GM21367 (cell line): ENCODE results near the gene ACE.
A peak's percentile ranks its signal among the peaks of the same experiment; 100 is the strongest.
"Not testable (repeated sequence)": the region's sequence is repeated elsewhere in the genome, so short reads cannot be mapped to it uniquely, and the experiment has no call there.

Experiments
- ATAC-seq: cut with Tn5 transposase; IDR thresholded peaks from one replicate; pipeline ENCODE4 v1.9.1; 2021; ENCODE audit not compliant: unreplicated experiment

Gene ACE

DNA sequence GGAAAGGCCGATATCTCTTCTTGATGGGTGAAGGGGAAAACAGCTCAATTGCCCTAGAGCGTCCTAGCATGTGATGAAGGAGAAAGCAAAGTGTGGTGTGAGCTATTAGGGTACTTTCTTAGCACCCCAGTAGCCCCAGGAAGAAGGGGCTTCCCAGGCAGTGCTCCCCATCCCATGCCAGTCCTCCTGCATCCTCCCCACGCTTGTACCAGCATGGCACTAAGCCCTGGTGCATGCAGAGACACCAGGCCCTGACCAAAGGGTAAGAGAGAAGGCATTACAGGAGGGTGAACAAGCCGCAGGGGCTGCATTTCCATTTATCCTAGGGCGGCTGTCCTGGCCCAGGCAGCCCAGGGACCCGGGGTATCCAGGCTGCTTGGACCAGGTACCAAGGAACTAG lies 33.8 kb upstream of the ACE start:
- ATAC-seq = no peak

DNA sequence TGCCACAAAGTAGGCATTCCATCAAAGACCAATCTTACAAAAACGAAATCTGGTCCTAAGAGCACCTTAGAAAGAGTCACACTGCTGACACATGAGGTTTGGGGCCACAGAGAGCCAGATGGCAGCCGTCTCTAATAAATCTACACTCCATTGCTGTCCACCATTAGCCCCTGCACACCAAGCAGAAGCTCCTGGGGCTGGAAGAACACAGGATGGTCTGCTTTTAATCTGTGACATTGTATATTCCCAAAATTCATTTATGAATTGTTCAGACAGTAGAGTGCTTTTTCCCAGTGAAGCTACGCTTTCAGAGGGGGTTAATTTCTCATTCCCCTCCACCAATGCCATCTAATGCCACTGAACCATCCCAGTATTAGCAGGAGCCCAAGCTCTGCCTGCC lies 32.4 kb upstream of the ACE start:
- ATAC-seq = no peak

DNA sequence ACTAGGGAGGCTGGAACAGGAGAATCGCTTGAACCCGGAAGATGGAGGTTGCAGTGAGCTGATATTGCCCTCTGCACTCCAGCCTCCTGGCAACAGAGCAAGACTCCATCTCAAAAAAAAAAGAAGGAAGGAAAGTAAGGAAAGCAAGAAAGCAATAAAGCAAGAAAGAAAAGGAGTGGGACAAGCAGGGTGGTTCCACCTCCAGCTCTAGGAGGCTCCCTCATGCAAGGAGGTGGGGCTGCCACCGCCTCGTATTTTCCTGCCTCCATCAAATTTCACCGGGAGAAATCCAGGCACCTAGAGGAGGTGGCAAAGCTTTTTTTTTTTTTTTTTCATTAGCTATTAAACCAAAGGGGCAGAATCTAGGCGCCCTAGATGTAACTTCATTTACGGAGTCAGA lies 31.8 kb upstream of the ACE start:
- ATAC-seq = no peak

DNA sequence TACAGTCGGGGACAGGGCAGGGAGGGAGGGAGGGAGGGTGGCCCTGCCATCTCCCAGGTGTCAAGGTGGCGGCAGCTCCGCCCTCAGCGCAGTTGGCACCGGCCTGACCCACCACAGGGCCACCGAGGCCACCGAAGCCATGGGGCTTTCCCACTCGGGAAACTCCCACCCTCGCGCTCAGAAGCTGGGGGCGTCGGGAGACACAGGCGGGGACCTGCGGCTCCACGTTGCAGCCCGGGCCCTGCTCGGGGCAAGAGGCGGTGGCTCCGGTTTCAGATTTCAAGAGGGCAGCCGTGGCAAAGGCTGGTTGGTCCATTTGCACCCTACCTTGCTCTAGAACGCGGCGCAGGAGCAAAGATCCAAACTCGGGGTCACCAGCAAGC lies 31.3 kb upstream of the ACE start:
- ATAC-seq = no peak

DNA sequence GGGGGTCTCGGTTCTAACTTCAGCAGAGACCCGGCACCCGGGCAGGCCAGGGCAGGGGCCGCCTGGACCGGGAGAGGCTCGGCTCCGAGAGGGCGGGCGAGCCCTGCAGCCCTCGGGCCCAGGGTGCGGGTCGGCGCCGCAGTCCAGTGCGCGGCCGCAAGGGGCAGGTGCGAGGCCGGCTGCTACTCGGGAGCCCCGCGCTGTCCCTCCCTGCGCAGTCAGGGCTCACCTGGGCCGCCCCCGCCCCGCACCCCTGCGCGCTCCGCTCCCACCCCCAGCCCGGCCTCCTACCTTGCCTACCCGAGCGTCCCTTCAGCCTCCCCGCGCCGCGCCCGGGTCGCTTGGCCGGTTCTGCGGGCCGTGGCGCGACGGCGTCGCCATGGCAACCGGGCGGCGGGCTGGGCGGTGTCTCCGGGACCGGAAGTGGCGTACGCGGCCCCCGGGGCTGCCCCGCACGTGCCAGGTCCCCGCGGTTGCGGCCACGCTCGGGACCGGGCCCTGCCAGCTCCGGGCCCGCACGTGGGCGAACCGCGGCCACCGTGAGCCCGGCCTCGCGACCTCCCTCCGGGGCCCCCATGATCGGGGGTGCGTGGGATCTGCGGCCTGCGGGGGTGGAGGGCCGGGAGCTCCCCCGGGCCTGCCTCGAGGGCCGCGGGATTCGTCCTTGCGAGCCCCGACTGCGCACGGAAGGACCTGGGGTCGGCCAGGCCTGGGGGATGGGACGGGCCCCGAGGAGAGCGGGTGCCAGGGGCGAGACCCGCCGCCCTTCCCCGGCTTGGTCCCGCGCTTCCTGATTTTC lies 30.7 kb upstream of the ACE start, which contains the start of gene CYB561:
CYB561 (minus strand) TSS at position 353 of the 799 bp plus-strand sequence. CDS start 8,759 bp downstream, outside the sequence.
- ATAC-seq = peak; percentile 57

DNA sequence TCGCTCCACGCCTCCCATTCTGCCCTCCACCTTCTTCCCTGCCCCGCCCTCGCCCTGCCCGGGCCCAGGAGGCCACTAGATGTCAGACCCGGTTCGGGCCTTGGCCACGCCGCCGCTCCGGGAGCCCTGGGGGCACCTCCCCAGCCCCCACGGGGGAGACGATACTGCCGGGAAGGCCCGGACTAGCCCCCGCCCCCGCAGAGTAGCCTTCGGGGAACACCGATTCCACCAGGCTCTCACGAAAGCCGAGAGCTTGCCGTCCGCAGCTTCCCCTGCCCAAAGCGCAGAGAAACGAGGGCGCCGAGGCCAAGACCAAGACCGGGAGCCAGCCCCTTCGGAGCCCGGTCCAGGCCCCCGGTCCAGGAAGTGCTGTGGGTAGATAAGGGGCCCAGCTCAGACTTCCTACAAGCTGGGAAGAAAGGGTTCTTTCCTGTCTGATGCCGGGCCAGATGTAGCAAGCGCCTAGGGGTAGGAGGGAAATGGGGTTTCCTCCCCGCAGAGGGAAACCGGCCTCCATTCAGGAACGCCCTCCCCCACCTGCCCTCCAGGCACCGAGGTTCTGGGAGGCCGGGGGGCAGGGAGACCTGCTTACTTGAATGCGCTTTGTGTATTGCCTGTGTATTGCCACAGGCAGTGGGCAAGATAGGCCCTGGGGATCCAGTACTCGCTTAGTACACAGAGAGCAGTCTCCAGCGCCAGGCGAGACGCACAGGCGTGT lies 29.9 kb upstream of the ACE start:
- ATAC-seq = no peak

DNA sequence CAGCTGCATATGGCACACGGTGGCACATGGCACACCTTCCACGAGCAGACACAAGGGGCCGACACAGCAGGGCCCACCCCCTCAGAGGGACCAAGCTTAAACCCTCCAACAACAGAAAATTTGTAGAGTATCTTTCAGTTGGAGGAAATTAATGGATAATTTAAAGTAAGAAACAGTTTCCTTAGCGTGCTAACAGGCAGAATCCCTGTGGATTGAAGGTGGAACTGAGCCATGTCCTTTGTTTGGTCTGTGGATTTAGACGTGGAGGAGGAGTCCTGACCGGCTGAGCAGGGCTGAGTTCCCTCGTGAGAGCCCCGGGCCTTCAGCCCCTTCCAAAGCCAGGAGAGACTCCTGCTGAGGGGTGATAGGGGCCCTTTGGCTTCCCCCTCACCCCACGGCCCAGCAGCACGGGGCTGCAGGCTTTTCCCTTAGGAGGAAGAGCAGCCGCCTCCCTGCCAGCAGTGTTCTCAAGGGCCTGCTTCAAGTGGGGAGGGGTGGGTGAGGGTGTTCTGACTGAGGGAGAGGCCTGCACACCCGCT lies 29.3 kb upstream of the ACE start:
- ATAC-seq = no peak

DNA sequence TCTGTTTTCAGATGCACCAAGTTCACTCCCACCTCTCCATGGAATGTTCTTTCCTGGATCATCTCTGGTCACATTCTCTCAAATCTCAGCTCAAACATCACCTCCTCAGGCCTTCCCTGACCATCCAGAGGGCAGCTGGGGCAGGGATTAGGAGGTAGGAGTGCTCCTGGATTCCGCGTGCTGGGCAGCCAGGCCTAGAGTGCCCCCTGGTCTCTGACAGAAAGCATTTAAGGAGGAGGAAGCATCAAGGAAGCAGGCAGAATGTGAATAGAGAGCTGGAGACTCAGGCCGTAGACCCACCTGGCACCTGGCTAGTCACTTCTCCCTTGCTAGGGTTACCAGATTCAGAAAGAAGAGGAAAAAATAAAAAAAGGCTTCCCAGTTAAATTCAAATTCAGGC lies 28.2 kb upstream of the ACE start:
- no peak for ATAC-seq

DNA sequence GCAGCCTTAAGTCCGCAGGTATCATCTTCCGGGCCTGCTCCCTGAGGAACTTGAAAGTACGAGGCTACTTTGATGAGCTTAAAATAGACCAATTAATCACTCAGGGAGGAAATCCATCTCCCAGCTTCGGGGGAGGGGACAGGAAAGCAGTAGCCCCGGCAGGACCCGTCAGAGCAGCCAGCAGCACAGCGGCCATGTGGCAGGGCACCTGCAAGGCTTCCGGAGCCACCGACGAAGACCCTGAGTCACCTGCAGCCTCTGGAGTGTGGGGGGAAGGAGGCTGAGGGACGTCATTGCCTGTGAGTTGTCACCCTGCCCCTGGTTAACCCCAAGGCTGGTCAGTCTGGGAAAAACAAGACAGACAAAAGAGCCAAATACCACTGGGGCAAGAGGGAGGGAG lies 26.3 kb upstream of the ACE start:
- ATAC-seq = no peak

DNA sequence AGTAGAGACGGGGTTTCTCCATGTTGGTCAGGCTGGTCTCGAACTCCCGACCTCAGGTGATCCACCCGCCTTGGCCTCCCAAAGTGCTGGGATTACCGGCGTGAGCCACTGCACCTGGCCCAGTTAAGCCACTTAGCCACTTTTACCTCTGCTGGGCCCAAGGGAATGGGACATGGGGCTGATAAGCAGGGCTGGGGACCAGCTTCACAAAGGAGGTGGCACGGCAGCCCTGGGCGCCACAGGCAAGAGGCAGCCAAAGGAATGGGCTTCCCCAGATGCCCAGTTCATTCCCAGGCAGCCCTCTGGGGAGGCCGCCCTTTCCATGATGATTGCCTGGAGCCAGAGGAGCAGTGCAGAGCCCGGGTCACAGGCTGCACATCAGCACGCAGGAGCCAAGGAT lies 25.7 kb upstream of the ACE start:
- ATAC-seq = no peak

DNA sequence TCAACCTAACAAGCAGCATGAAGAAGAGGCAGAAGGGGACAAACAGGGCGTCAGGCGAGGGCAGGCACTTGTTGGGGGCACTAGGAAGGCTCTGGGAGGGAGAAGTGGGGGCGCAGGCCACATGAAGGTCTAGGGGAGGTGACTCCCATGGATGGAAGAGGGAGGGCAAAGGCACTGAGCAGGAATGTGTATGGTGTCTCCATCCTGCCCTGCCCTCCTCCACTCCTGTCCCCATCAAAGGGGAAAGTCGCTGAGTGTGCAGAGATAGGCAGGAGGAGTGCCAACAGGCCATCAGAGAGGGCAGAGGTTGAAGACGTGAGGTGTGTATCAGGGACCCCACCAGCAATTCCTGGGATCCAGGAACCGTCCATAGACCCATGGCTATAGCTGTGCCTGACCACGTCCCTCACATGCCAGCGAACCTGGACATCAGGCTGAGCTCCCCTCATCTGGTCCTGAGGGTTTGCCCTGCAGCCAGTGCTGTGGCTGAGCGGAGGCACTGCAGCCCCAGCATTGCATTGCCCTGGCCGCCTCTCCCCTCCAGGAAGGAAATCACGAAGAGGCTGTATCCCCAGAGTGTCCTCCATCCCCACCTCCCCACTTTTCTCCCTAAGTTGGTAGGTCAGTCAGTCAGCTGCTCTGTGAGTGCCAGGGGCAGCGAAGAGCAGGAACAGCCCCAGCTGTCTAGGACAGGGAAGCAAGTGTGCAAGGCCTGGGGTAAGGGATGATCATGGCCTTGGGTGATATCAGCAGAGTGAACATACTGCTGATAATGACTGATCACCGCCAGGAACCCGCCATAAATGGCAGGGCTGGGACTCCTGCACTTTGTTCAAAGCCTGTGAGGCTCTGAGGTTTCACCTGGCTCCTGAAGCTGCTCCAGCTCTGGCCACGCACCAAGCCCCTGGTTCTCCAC lies 24.6 kb upstream of the ACE start:
- ATAC-seq = no peak

DNA sequence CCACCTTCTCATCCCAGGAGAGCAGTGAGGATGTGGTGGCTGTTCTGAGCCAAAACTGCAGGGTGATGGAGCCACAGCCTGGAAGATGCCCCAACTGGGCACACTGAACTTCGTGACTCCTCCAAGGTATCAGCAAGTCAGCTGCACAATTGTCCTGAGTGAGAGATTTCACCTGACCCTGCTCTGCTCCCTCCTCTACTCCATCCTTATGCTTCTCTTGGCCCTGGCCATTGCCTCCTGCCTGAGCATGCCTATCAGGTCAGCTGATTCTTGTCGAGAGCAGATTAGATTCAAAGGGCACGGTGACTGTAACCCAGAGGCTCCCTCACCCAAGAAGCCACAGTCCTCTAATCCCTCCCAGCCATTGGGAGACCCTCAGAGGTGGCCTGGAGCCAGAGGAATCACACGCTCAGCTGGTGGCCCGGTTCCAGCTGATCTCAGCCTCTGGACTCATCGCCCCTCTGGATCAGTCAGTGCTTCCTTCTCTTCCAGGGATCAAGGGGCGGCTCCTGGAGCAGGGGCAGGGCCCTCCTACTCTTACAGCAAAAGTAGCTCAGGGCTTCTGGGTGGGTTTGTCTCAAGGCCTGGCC lies 23.8 kb upstream of the ACE start:
- ATAC-seq = no peak

DNA sequence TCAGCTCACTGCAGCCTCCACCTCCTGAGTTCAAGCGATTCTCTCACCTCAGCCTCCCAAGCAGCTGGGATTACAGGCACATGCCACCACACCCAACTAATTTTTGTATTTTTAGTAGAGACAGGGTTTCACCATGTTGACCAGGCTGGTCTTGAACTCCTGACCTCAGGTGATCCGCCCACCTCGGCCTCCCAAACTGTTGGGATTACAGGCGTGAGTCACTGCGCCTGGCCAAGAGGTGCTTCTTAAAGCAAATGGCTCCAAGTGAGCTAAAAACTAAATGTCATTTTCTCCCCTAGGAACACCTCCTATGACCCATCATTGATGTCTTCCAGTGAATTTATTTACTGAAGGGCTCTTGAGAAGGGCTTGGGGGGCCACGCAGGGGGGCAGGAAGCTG lies 22.5 kb upstream of the ACE start:
- ATAC-seq = not testable (repeated sequence)

DNA sequence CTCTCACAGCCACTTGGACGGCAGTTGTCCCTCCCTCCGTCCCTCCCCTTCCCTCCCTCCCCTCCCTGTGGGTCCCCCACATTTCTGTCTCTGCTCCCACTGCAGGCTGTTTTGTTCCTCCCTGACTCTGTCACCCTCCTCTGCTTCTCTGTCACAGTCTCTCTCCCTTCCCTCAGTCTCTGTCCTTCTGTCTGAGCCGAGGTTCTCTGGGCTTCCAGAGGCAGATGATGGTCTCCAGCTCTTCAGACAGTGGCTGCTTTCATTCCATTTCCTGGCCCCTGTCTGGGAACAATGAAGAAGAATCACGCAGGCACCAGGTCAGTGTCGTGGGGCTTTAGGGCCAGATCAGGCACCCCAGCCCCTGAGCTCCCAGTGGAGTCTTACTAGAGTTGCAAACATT lies 21.9 kb upstream of the ACE start:
- no peak for ATAC-seq

DNA sequence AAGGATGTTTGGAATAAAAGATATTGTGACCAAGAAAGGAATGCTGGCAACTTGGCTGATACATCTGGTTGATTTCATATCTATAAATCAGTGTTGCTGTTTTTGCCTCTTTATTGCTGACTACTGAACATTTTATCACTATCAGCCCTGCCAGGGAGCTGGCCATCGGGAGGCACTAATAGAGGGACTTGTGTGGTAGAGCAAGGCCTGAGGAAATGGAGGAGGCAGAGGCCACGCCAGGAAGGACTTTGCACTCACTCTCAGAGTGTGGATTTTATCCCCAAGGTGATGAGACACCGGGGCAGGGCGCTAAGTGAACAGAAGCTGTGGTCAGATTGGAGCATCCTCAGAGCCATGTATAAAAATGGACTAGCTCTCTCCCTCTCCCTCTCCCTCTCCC lies 21.4 kb upstream of the ACE start:
- ATAC-seq = no peak

DNA sequence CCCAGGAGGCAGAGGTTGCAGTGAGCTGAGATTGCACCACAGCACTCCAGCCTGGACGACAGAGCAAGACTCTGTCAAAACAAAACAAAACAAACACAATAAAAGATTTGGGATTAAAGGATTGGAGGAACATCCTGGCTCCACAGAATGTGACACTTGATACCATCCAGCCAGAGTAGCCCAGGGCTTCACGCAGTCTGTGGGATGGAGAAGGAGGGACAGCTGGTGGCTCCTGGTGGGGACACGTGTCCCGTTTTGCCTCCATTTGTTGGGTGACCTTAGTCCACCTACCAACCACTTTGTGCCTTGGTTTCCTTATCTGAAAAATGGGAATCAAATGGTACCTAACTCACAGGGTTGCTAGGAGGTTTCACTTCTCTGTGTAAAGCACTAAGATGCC lies 18.4 kb upstream of the ACE start:
- no peak for ATAC-seq

DNA sequence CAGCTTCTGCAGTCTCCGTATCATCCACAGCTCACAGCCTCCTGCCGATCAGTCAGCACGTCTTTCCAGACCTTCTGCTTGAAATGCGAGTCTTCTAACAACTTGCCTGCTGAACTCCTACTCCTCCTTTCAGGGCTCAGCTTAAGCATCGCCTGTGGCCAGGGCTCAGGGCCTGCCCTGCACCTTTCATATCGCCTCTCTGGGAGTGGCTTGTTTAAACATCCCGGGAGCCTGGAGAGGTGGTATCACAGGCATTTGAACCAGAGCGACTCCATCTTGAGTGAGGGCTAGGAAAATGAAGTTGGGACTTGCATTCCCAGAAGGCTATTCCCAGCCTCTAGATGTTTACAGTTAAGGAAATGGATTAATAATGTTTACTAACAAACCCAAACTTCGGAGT lies 16.8 kb upstream of the ACE start:
- ATAC-seq = no peak

DNA sequence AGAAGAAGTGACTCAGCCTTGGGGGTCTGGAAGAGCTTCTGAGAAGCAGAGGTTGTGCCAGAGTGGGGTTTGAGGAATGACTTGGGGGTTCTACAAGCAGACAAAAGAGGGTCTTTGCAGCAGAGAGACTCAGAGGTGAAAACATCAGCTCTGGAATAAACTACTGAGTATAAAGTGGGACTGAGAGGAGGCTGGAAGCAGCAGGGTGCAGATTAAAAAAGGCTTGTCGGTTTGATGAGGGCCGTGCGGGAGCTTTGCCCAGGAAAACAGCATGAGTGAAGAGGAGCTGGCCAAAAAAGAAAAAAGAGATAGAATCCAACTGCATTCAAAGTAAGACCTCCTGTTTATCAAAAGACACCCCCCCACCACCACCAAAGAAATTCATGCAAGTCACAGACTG lies 13.1 kb upstream of the ACE start:
- no peak for ATAC-seq

DNA sequence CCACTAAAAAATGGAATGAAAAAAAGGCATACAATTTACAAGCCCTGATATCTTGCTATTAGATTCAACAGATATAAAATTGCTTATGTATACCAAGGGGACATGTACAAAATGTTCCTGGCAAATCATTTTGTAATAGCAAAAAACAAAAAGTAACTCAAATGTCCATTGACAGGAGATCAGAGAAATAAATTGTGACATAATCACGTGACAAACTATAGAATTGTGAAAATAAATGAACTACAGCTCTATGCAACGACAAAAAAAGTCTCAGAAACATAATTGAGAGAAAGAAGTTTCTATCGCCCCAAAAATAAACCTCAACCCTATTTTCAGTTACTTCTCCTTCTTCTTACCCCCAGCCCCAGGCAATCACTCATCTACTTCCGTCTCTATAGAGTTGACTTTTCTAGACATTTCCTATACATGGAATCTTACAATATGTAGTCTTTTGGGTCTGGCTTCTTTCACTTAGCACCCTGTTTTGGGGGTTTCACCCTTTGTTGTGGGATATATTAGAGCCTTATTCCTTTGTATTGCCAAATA lies 12.1 kb upstream of the ACE start:
- no peak for ATAC-seq

DNA sequence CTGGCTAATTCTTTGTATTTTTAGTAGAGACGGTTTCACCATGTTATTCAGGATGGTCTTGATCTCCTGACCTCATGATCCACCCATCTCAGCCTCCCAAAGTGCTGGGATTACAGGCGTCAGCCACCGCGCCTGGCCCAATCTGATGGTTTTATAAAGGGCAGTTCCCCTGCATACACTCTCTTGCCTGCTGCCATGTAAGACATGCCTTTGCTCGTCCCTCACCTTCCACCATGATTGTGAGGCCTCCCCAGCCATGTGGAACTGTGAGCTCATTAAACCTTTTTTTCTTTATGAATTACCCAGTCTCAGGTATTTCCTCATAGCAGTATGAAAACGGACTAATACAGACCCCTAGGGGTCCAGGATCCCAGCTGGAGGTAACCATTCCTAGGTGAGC lies 8.8 kb upstream of the ACE start:
- ATAC-seq = not testable (repeated sequence)

DNA sequence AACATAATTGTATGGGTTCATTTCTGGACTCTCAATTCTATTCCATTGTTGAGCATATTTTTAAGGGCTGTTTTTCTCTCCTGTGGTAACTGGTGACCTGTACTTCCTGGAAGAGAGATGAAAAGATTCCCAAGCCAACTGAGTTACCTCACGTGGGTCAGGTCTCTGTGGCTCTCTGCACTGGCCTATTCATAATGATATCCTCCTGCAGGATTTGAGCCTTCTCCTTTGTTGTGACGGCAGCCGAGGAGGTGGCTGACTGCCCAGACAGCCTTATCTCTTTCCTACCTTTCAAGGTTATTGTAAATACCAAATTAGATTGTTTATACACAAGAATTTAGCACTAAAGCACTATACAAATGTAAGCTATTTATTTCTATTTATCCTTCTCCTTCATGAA lies 2.7 kb upstream of the ACE start:
- ATAC-seq = no peak
